Vagina (tissue), 2 donors: ENCODE measurements around the gene IQSEC3.
"Not testable (repeated sequence)": the region's sequence is repeated elsewhere in the genome, so short reads cannot be mapped to it uniquely, and the experiment has no call there.

Experiments
- CTCF ChIP-seq, 3 experiments: fragments of 450-650 bp in 2 of 3; fragments of 200-600 bp in 1 of 3; sonication (generic) in 1 of 3; IDR thresholded peaks; one replicate each; pipeline ENCODE4 v1.5.1; 2017 to 2019; ENCODE audit warnings: antibody characterized with exemption in 3 of 3, mild to moderate bottlenecking in 2 of 3, moderate library complexity in 2 of 3
- POLR2A ChIP-seq, 2 donors: fragments of 450-650 bp; IDR thresholded peaks; one replicate each; pipeline ENCODE4 v1.6.1; 2017; ENCODE audit warnings: antibody characterized with exemption in 2 of 2, mild to moderate bottlenecking in 2 of 2, moderate library complexity in 2 of 2
- POLR2AphosphoS5 ChIP-seq, 2 donors: sonication (generic); formaldehyde crosslinking; IDR thresholded peaks; one replicate each; pipeline ENCODE4 v1.9.0; 2017; ENCODE audit warnings: antibody characterized with exemption in 2 of 2, mild to moderate bottlenecking in 2 of 2, low read depth in 1 of 2; ENCODE audit not compliant: insufficient read depth in 1 of 2

GRCh38 chr12:52902-53734 is 13.4 kb upstream of the IQSEC3 start:
- not testable (repeated sequence) for TF ChIP-seq CTCF (IDR thresholded peaks at IDR 0.05); POLR2A (IDR thresholded peaks at IDR 0.05); POLR2AphosphoS5 (IDR thresholded peaks at IDR 0.05; ENCODE audit: insufficient read depth in 1 of 2, low read depth in 1 of 2)
